BJ (cell line): ENCODE data around the gene LAD1. TPM values are rescaled to one million over a fixed set of nuclear protein-coding genes. Genes with fewer than 3 reads are reported as not detected.

Experiments used
- CTCF ChIA-PET: fragments of 350-600 bp; formaldehyde crosslinking; extraction: SDS; loops from one replicate; lab custom pipeline; 2021; ENCODE audit warnings: antibody characterized with exemption, inconsistent platforms; lab: Yijun Ruan, JAX
- POLR2A ChIA-PET: fragments of 300-600 bp; sonication (Branson Sonifier 250); formaldehyde crosslinking; extraction: SDS; loops from one replicate; lab custom pipeline; 2021; ENCODE audit warnings: antibody characterized with exemption; lab: Charles Lee
- DNase-seq: peaks from one replicate; pipeline ENCODE4 v3.0.0-alpha.2; 2011; ENCODE audit warnings: low read depth
- H3K27me3 ChIP-seq: 2 replicates; pipeline ENCODE4 v1.6.0; 2011; ENCODE audit warnings: low read length; ENCODE audit not compliant: control insufficient read depth, insufficient read depth
- H3K36me3 ChIP-seq: 2 replicates; pipeline ENCODE4 v1.5.1; 2011; ENCODE audit warnings: low read length; ENCODE audit not compliant: control insufficient read depth, insufficient read depth
- H3K4me3 ChIP-seq: 2 replicates; pipeline ENCODE4 v1.5.1; 2011; ENCODE audit warnings: low read depth, mild to moderate bottlenecking, control low read depth, low read length
- polyA plus RNA-seq: library from polyadenylated mRNA; depleted of rRNA; stranded (reverse); fragments of >200 nt; gene quantifications from 2 replicates; pipeline ENCODE4 v1.2.3, GENCODE V29; 2011
- TF ChIP-seq, protein P1 (sequence below): IDR thresholded peaks from 2 replicates; pipeline ENCODE4 v1.5.1; 2011; ENCODE audit warnings: low read depth, mild to moderate bottlenecking, control low read depth, inconsistent platforms, low read length, moderate library complexity; ENCODE audit not compliant: insufficient read depth

LAD1 gene
- polyA plus RNA-seq, 1 experiment, result not detected

GRCh38 chr1:201419256-201419655, 20.1 kb upstream of the LAD1 start:
- no peak for DNase-seq
- ChIA-PET POLR2A (no interaction called here), CTCF (interaction anchor here (0.9 to 1.6 kb wide), 4 partner anchors 9 to 94 kb away, joined by 3 to 4 read pairs (median 3); no protein-coding TSS in a partner anchor)
- Histone ChIP-seq H3K4me3 (no peak overlapping the region), H3K27me3 (peaks cover 23% of the 10 kb centered on the region), H3K36me3 (no peaks in the 10 kb centered on the region)
- TF ChIP-seq, protein P1, sequence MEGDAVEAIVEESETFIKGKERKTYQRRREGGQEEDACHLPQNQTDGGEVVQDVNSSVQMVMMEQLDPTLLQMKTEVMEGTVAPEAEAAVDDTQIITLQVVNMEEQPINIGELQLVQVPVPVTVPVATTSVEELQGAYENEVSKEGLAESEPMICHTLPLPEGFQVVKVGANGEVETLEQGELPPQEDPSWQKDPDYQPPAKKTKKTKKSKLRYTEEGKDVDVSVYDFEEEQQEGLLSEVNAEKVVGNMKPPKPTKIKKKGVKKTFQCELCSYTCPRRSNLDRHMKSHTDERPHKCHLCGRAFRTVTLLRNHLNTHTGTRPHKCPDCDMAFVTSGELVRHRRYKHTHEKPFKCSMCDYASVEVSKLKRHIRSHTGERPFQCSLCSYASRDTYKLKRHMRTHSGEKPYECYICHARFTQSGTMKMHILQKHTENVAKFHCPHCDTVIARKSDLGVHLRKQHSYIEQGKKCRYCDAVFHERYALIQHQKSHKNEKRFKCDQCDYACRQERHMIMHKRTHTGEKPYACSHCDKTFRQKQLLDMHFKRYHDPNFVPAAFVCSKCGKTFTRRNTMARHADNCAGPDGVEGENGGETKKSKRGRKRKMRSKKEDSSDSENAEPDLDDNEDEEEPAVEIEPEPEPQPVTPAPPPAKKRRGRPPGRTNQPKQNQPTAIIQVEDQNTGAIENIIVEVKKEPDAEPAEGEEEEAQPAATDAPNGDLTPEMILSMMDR, result no peak

GRCh38 chr1:201418461-201418860, 19.3 kb upstream of the LAD1 start:
- CTCF ChIA-PET, result interaction anchor here (0.7 to 1.2 kb wide), 2 partner anchors 17 to 29 kb away, joined by 3 read pairs; no protein-coding TSS in a partner anchor

GRCh38 chr1:201414051-201414738, 15.1 kb upstream of the LAD1 start:
- POLR2A ChIA-PET, result no interaction called here
- CTCF ChIA-PET, result interaction anchor here (1.1 kb wide), 1 partner anchor 20 kb away, joined by 3 read pairs; no protein-coding TSS in a partner anchor

More at GRCh38 chr1:201418461-201418860, 19.3 kb upstream of the LAD1 start:
- DNase-seq, result no peak
- POLR2A ChIA-PET, result no interaction called here
- peaks cover 23% of the 10 kb centered on the region for H3K27me3 ChIP-seq
- no peak overlapping the region for H3K4me3 ChIP-seq
- H3K36me3 ChIP-seq, result no peaks in the 10 kb centered on the region
- TF ChIP-seq, protein P1, result no peak

GRCh38 chr1:201411292-201411691, 12.2 kb upstream of the LAD1 start:
- POLR2A ChIA-PET, result no interaction called here
- Histone ChIP-seq H3K4me3 (no peak overlapping the region), H3K36me3 (no peaks in the 10 kb centered on the region), H3K27me3 (peaks cover 24% of the 10 kb centered on the region)
- CTCF ChIA-PET, result interaction anchor here (0.7 to 4.1 kb wide), 11 partner anchors 9 to 158 kb away, joined by 3 to 49 read pairs (median 11); no protein-coding TSS in a partner anchor
- DNase-seq, result no peak
- TF ChIP-seq, protein P1, result no peak

More at GRCh38 chr1:201414051-201414738, 15.1 kb upstream of the LAD1 start:
- Histone ChIP-seq H3K27me3 (peaks cover 30% of the 10 kb centered on the region), H3K36me3 (no peaks in the 10 kb centered on the region), H3K4me3 (no peak overlapping the region)
- TF ChIP-seq, protein P1, result no peak
- DNase-seq, result no peak

- Histone ChIP-seq H3K4me3 (no peak overlapping the region), H3K36me3 (no peaks in the 10 kb centered on the region), H3K27me3 (peaks cover 22% of the 10 kb centered on the region)
- no peak for DNase-seq
- TF ChIP-seq, protein P1, result no peak
- POLR2A ChIA-PET, result no interaction called here
- CTCF ChIA-PET, result interaction anchor here (0.6 to 4.1 kb wide), 19 partner anchors 8 to 155 kb away, joined by 3 to 49 read pairs (median 7); no protein-coding TSS in a partner anchor
These were observed 10.3 kb upstream of the LAD1 start for GRCh38 chr1:201409440-201409839.
